IMR-90 (cell line): Measurements from ENCODE around the gene ATRAID.

Experiments used
- CTCF ChIP-seq: conservative IDR thresholded peaks from 2 replicates; pipeline ENCODE4 v1.5.1; 2012; ENCODE audit warnings: mild to moderate bottlenecking, low read depth, low read length, improper control_type of control experiment
- ELK1 ChIP-seq: fragments of 150-350 bp; IDR thresholded peaks from 2 replicates; pipeline ENCODE4 v1.6.1; 2016; ENCODE audit warnings: low read depth, mild to moderate bottlenecking, low read length, moderate library complexity, borderline replicate concordance
- POLR2A ChIP-seq: IDR thresholded peaks from 2 replicates; pipeline ENCODE4 v1.6.1; 2012; ENCODE audit warnings: mild to moderate bottlenecking, low read depth, low read length
- RFX5 ChIP-seq: IDR thresholded peaks from 2 replicates; pipeline ENCODE4 v1.8.0; 2012; ENCODE audit warnings: low read depth, mild to moderate bottlenecking, low read length, moderate library complexity

- TF ChIP-seq CTCF: no peak
- no peak for TF ChIP-seq POLR2A
- TF ChIP-seq RFX5: no peak
- no peak for TF ChIP-seq ELK1
Measured at GRCh38 chr2:27218614-27219013, 6.8 kb downstream of the ATRAID start.
